Suprapubic skin (tissue), 4 donors: ENCODE measurements around the gene NOTCH4. TPM values are rescaled to one million over a fixed set of nuclear protein-coding genes. Genes with fewer than 3 reads are reported as not detected.
"Not testable (repeated sequence)": the region's sequence is repeated elsewhere in the genome, so short reads cannot be mapped to it uniquely, and the experiment has no call there.

Experiments
- DNase-seq, 2 donors: peaks; one replicate each; pipeline ENCODE4 v3.0.0-alpha.2; 2019; ENCODE audit warnings: low spot score in 2 of 2
- H3K27ac ChIP-seq: fragments of 200-600 bp; sonication (generic); one replicate; pipeline ENCODE4 v1.5.1; 2019
- H3K27me3 ChIP-seq: fragments of 200-600 bp; sonication (generic); one replicate; pipeline ENCODE4 v1.5.1; 2019
- H3K36me3 ChIP-seq: fragments of 200-600 bp; sonication (generic); one replicate; pipeline ENCODE4 v1.5.1; 2019
- H3K4me1 ChIP-seq: fragments of 200-600 bp; sonication (generic); one replicate; pipeline ENCODE4 v1.5.1; 2019
- H3K4me3 ChIP-seq: fragments of 200-600 bp; sonication (generic); one replicate; pipeline ENCODE4 v1.5.1; 2019; ENCODE audit warnings: mild to moderate bottlenecking
- H3K9me3 ChIP-seq: fragments of 200-600 bp; sonication (generic); one replicate; pipeline ENCODE4 v1.5.1; 2019
- CTCF ChIP-seq, 2 donors: fragments of 200-600 bp in 1 of 2; fragments of 450-650 bp in 1 of 2; sonication (generic) in 1 of 2; IDR thresholded peaks; one replicate each; pipeline ENCODE4 v1.5.1; 2016 to 2019; ENCODE audit warnings: antibody characterized with exemption in 2 of 2, mild to moderate bottlenecking in 1 of 2, moderate library complexity in 1 of 2
- EP300 ChIP-seq: sonication (generic); formaldehyde crosslinking; IDR thresholded peaks from one replicate; pipeline ENCODE4 v1.6.1; 2017; ENCODE audit warnings: antibody characterized with exemption
- POLR2A ChIP-seq, 2 donors: fragments of 450-650 bp; IDR thresholded peaks; one replicate each; pipeline ENCODE4 v1.6.1; 2017; ENCODE audit warnings: antibody characterized with exemption in 2 of 2, mild to moderate bottlenecking in 2 of 2, moderate library complexity in 2 of 2
- POLR2AphosphoS5 ChIP-seq, 3 donors: sonication (generic); formaldehyde crosslinking; IDR thresholded peaks; one replicate each; pipeline ENCODE4 v1.6.1; 2017; ENCODE audit warnings: antibody characterized with exemption in 3 of 3
- WGBS: methylation state at CpG from one replicate; pipeline ENCODE4 v1.1.5; 2018; 5-methylcytosine and 5-hydroxymethylcytosine counted together
- total RNA-seq, 4 donors: library from RNA; depleted of rRNA; stranded (reverse); fragments of >200 nt; gene quantifications; one replicate each; pipeline ENCODE4 v1.1.0, GENCODE V29; 2016

NOTCH4 gene
- total RNA-seq, 4 donors from 2014 or later = 5.3 to 22.0 (median 10.2) TPM

GRCh38 chr6:32187009-32187709 is 36.7 kb downstream of the NOTCH4 start:
- Histone ChIP-seq H3K9me3 (no peaks in the 10 kb centered on the region), H3K27ac (peak overlapping the region; percentile 65), H3K27me3 (no peaks in the 10 kb centered on the region), H3K36me3 (peaks cover 29% of the 10 kb centered on the region), H3K4me1 (peaks cover 65% of the 10 kb centered on the region), H3K4me3 (no peak overlapping the region)
- no peak for DNase-seq
- 68% methylated on average over 10 of the region's 12 CpGs for WGBS
- TF ChIP-seq POLR2AphosphoS5 (IDR thresholded peaks at IDR 0.05) = no peak

DNA sequence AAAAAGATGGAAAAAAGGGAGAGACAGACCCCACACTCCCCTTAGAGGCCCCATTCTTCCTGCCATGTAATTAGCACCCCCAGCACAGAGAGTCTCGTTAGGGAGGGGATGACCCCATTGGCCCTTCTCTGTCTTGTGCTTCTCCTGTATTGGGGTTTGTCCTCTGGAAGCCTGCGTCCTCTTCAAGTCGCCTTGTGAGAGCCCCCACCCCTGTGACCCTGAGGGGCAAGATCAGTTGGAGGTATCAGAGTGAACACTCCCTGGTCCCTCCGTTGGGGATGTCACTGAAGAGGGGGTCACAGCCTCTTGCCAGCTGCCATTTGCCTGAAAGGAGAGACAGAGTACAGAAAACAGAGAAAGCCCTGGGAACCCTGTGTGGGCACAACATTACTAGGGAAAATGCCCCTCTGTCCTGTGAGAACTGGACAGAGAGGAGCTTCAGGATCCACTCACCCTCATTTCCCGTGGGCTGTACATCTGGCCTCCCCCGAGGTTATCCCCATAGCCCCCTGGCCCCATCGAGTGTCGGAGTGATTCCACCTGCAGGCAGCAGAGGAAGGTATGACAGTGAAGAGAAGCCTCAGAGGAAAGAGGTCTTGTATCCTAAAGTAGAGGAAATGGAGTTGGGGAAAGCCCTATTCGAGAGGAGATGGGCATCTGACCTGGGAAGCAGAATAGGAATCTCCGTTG is 37.6 kb downstream of the NOTCH4 start:
- H3K4me3 ChIP-seq, H3K9me3 ChIP-seq, H3K27me3 ChIP-seq: not testable (repeated sequence)
- 66% methylated on average over 10 of the region's 10 CpGs for WGBS
- H3K27ac ChIP-seq = peak overlapping the region; percentile 65
- peak in 1 of 2 donors; percentile 54 for DNase-seq
- peaks cover 33% of the 10 kb centered on the region for H3K36me3 ChIP-seq
- H3K4me1 ChIP-seq = peaks cover 65% of the 10 kb centered on the region

DNA sequence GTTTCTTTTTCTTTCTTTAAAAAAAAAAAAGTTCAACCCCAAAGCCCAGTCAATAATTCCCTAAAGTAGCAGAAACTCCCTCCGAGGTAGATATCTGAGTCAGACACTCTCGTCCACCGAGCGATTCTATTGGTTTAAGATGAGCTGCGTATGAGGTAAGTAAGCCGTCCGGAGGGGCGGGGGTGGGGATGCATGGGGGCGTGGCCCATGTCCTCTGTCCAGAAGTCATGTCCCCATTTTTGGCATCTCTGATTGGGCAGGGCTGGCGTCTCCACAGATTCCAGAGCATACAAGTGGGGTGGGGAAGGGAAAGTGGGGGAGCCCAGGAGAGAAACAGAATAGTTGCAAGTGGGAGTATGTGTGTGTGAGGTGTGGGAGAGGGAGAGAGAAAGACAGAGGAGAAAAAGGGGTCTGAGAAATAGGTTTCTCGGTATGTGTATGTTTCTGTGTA is 38.2 kb downstream of the NOTCH4 start:
- not testable (repeated sequence) for H3K4me3 ChIP-seq, H3K27me3 ChIP-seq, H3K9me3 ChIP-seq
- Histone ChIP-seq H3K27ac (peak overlapping the region; percentile 65), H3K36me3 (peaks cover 39% of the 10 kb centered on the region), H3K4me1 (peaks cover 60% of the 10 kb centered on the region)
- WGBS = 13% methylated on average over 11 of the region's 11 CpGs
- peak; percentile 92 to 96 for DNase-seq

DNA sequence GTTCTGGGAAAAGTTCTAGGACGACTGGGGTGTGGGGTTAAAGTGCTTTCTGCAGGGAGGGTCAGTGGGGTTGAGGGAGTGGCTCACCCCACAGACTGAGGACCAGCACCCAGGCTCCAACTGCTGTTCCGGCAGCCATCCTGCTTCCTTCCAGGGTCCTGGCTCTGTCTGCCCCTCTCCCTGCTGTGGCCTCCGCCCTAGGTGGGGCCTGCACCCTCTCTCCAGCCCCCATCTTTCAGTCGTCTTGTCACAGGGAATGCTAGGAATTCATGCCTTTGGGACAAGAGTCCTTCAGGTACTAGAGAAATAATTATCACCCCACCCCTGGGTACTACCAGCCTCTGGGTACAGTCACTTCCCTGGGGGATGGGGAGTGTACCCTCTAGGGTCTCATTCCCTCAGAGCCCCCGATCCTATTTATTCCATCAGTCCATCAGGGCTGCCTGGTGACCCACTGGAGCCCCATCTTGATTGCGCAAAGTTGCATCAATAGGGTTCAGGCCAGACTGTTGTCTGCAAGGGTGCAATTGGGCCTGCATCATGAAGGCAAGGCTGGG is 39.7 kb downstream of the NOTCH4 start, which contains the start of gene AGER:
Gene AGER, minus strand, starts transcription at position 170 of the 557 bp plus-strand sequence. Its CDS starts 31 bp downstream, at position 139.
- TF ChIP-seq POLR2AphosphoS5 (IDR thresholded peaks at IDR 0.05) (no peak), CTCF (IDR thresholded peaks at IDR 0.05) (no peak), EP300 (no peak), POLR2A (IDR thresholded peaks at IDR 0.05) (no peak)
- DNase-seq = peak in 1 of 2 donors; percentile 57
- 72% methylated on average over 6 of the region's 6 CpGs for WGBS
- Histone ChIP-seq H3K36me3 (peaks cover 47% of the 10 kb centered on the region), H3K4me1 (peaks cover 67% of the 10 kb centered on the region), H3K9me3 (no peaks in the 10 kb centered on the region), H3K4me3 (no peak within 1 kb of the TSS), H3K27ac (peak within 1 kb of the TSS; percentile 65), H3K27me3 (no peaks in the 10 kb centered on the region)

GRCh38 chr6:32183483-32184083 is 40.3 kb downstream of the NOTCH4 start:
- no peak for DNase-seq
- H3K4me1 ChIP-seq = peaks cover 67% of the 10 kb centered on the region
- WGBS = 84% methylated on average over 15 of the region's 15 CpGs
- peaks cover 47% of the 10 kb centered on the region for H3K36me3 ChIP-seq
- H3K9me3 ChIP-seq = no peaks in the 10 kb centered on the region
- no peak overlapping the region for H3K4me3 ChIP-seq
- TF ChIP-seq POLR2AphosphoS5 (IDR thresholded peaks at IDR 0.05) (no peak), EP300 (no peak), CTCF (IDR thresholded peaks at IDR 0.05) (no peak), POLR2A (IDR thresholded peaks at IDR 0.05) (no peak)
- H3K27me3 ChIP-seq = no peaks in the 10 kb centered on the region
- H3K27ac ChIP-seq = no peak overlapping the region

- H3K4me1 ChIP-seq = peaks cover 61% of the 10 kb centered on the region
- DNase-seq = no peak
- 72% methylated on average over 3 of the region's 3 CpGs for WGBS
- no peak overlapping the region for H3K4me3 ChIP-seq
- no peaks in the 10 kb centered on the region for H3K27me3 ChIP-seq
- H3K9me3 ChIP-seq = no peaks in the 10 kb centered on the region
- H3K36me3 ChIP-seq = peaks cover 45% of the 10 kb centered on the region
- no peak for TF ChIP-seq POLR2AphosphoS5 (IDR thresholded peaks at IDR 0.05)
- no peak for TF ChIP-seq CTCF (IDR thresholded peaks at IDR 0.05)
- no peak for TF ChIP-seq POLR2A (IDR thresholded peaks at IDR 0.05)
- no peak overlapping the region for H3K27ac ChIP-seq
Measured at GRCh38 chr6:32183030-32183429, 40.8 kb downstream of the NOTCH4 start.
